Measurements from ENCODE around the gene STPG4.

STPG4 gene

GRCh38 chr2:47160211-47160610, 5.1 kb upstream of the STPG4 start:
- Histone ChIP-seq H3K27ac (replicated peaks; ENCODE audit: low read length) (no peak overlapping the region), H3K4me2 (ENCODE audit: insufficient read depth, low read length, poor library complexity, severe bottlenecking) (no peak overlapping the region), H3K36me3 (replicated peaks in 1 of 2; ENCODE audit: control insufficient read depth in 2 of 2, insufficient read depth in 2 of 2, low read length in 2 of 2) (peaks cover 13 to 74% of the 10 kb centered on the region in 2 donors), H3K9ac (ENCODE audit: low read depth, low read length, poor library complexity) (no peak overlapping the region), H3K27me3 (ENCODE audit: control insufficient read depth in 3 of 3, insufficient read depth in 3 of 3, low read depth in 1 of 3, low read length in 3 of 3) (no peaks in the 10 kb centered on the region), H3K23ac (ENCODE audit: low read depth, low read length, poor library complexity) (no peak overlapping the region), H3K4ac (ENCODE audit: low read length) (no peak overlapping the region), H2BK12ac (ENCODE audit: low read length) (no peak overlapping the region), H3K9me3 (replicated peaks in 1 of 2; ENCODE audit: control insufficient read depth in 2 of 2, insufficient read depth in 1 of 2, low read depth in 1 of 2, low read length in 2 of 2) (peaks cover 0 to 2% of the 10 kb centered on the region in 2 donors), H2BK15ac (ENCODE audit: low read length) (no peak overlapping the region), H3K4me3 (ENCODE audit: low read length in 2 of 2) (no peak overlapping the region), H4K8ac (ENCODE audit: low read depth, low read length) (no peak overlapping the region), H2BK120ac (ENCODE audit: low read depth, low read length) (no peak overlapping the region), H3K4me1 (ENCODE audit: control insufficient read depth in 2 of 2, insufficient read depth in 1 of 2, low read depth in 1 of 2, low read length in 2 of 2) (no peaks in the 10 kb centered on the region), H3K18ac (ENCODE audit: low read length) (no peak overlapping the region), H2AK5ac (ENCODE audit: low read depth, low read length) (no peak overlapping the region), H3K79me1 (ENCODE audit: low read depth, low read length) (peaks cover 2% of the 10 kb centered on the region), H2AFZ (ENCODE audit: low read length) (no peak overlapping the region), H4K91ac (ENCODE audit: low read depth, low read length, poor library complexity) (no peak overlapping the region), H2BK5ac (ENCODE audit: low read length) (no peak overlapping the region), H3K14ac (ENCODE audit: low read length) (no peak overlapping the region)
- no peak for DNase-seq (ENCODE audit: low spot score)
- no CpG with 5 or more reads among the region's 3 CpGs for WGBS, 2 donors (ENCODE audit: extremely low coverage in 2 of 2, insufficient read length in 2 of 2, insufficient replicate concordance in 1 of 2)

GRCh38 chr2:47159627-47160026, 4.5 kb upstream of the STPG4 start:
- H4K91ac ChIP-seq (ENCODE audit: low read depth, low read length, poor library complexity), result no peak overlapping the region
- no peak overlapping the region for H2AK5ac ChIP-seq (ENCODE audit: low read depth, low read length)
- no peak overlapping the region for H3K9ac ChIP-seq (ENCODE audit: low read depth, low read length, poor library complexity)
- no peak overlapping the region for H4K8ac ChIP-seq (ENCODE audit: low read depth, low read length)
- H2AFZ ChIP-seq (ENCODE audit: low read length), result no peak overlapping the region
- peaks cover 0 to 2% of the 10 kb centered on the region in 2 donors for H3K9me3 ChIP-seq (replicated peaks in 1 of 2; ENCODE audit: control insufficient read depth in 2 of 2, insufficient read depth in 1 of 2, low read depth in 1 of 2, low read length in 2 of 2)
- no peak overlapping the region for H3K14ac ChIP-seq (ENCODE audit: low read length)
- H3K18ac ChIP-seq (ENCODE audit: low read length), result no peak overlapping the region
- no peaks in the 10 kb centered on the region for H3K4me1 ChIP-seq (ENCODE audit: control insufficient read depth in 2 of 2, insufficient read depth in 1 of 2, low read depth in 1 of 2, low read length in 2 of 2)
- H3K4ac ChIP-seq (ENCODE audit: low read length), result no peak overlapping the region
- no peak overlapping the region for H3K4me3 ChIP-seq (ENCODE audit: low read length in 2 of 2)
- no peak for DNase-seq (ENCODE audit: low spot score)
- peaks cover 12 to 71% of the 10 kb centered on the region in 2 donors for H3K36me3 ChIP-seq (replicated peaks in 1 of 2; ENCODE audit: control insufficient read depth in 2 of 2, insufficient read depth in 2 of 2, low read length in 2 of 2)
- H2BK5ac ChIP-seq (ENCODE audit: low read length), result no peak overlapping the region
- H3K27me3 ChIP-seq (ENCODE audit: control insufficient read depth in 3 of 3, insufficient read depth in 3 of 3, low read depth in 1 of 3, low read length in 3 of 3), result no peaks in the 10 kb centered on the region
- H3K4me2 ChIP-seq (ENCODE audit: insufficient read depth, low read length, poor library complexity, severe bottlenecking), result no peak overlapping the region
- peaks cover 2% of the 10 kb centered on the region for H3K79me1 ChIP-seq (ENCODE audit: low read depth, low read length)
- no peak overlapping the region for H2BK12ac ChIP-seq (ENCODE audit: low read length)
- H3K27ac ChIP-seq (replicated peaks; ENCODE audit: low read length), result no peak overlapping the region
- H2BK15ac ChIP-seq (ENCODE audit: low read length), result no peak overlapping the region
- H2BK120ac ChIP-seq (ENCODE audit: low read depth, low read length), result no peak overlapping the region
- H3K23ac ChIP-seq (ENCODE audit: low read depth, low read length, poor library complexity), result no peak overlapping the region
- WGBS, 2 donors (ENCODE audit: extremely low coverage in 2 of 2, insufficient read length in 2 of 2, insufficient replicate concordance in 1 of 2), result no CpG with 5 or more reads among the region's 3 CpGs

GRCh38 chr2:47158576-47158975, 3.5 kb upstream of the STPG4 start:
- no peak overlapping the region for H2BK120ac ChIP-seq (ENCODE audit: low read depth, low read length)
- H3K36me3 ChIP-seq (replicated peaks in 1 of 2; ENCODE audit: control insufficient read depth in 2 of 2, insufficient read depth in 2 of 2, low read length in 2 of 2), result peaks cover 14 to 63% of the 10 kb centered on the region in 2 donors
- no peaks in the 10 kb centered on the region for H3K4me1 ChIP-seq (ENCODE audit: control insufficient read depth in 2 of 2, insufficient read depth in 1 of 2, low read depth in 1 of 2, low read length in 2 of 2)
- no peak overlapping the region for H3K4me2 ChIP-seq (ENCODE audit: insufficient read depth, low read length, poor library complexity, severe bottlenecking)
- H3K4me3 ChIP-seq (ENCODE audit: low read length in 2 of 2), result no peak overlapping the region
- H3K14ac ChIP-seq (ENCODE audit: low read length), result no peak overlapping the region
- H2BK15ac ChIP-seq (ENCODE audit: low read length), result no peak overlapping the region
- no peak overlapping the region for H3K4ac ChIP-seq (ENCODE audit: low read length)
- no peak overlapping the region for H3K9ac ChIP-seq (ENCODE audit: low read depth, low read length, poor library complexity)
- no CpG with 5 or more reads among the region's 2 CpGs for WGBS, 2 donors (ENCODE audit: extremely low coverage in 2 of 2, insufficient read length in 2 of 2, insufficient replicate concordance in 1 of 2)
- no peaks in the 10 kb centered on the region for H3K79me1 ChIP-seq (ENCODE audit: low read depth, low read length)
- no peak overlapping the region for H2BK5ac ChIP-seq (ENCODE audit: low read length)
- H3K18ac ChIP-seq (ENCODE audit: low read length), result no peak overlapping the region
- no peak for DNase-seq (ENCODE audit: low spot score)
- H4K91ac ChIP-seq (ENCODE audit: low read depth, low read length, poor library complexity), result no peak overlapping the region
- no peak overlapping the region for H2AK5ac ChIP-seq (ENCODE audit: low read depth, low read length)
- H3K27ac ChIP-seq (replicated peaks; ENCODE audit: low read length), result no peak overlapping the region
- H2AFZ ChIP-seq (ENCODE audit: low read length), result no peak overlapping the region
- H3K27me3 ChIP-seq (ENCODE audit: control insufficient read depth in 3 of 3, insufficient read depth in 3 of 3, low read depth in 1 of 3, low read length in 3 of 3), result no peaks in the 10 kb centered on the region
- H3K23ac ChIP-seq (ENCODE audit: low read depth, low read length, poor library complexity), result no peak overlapping the region
- peaks cover 0 to 2% of the 10 kb centered on the region in 2 donors for H3K9me3 ChIP-seq (replicated peaks in 1 of 2; ENCODE audit: control insufficient read depth in 2 of 2, insufficient read depth in 1 of 2, low read depth in 1 of 2, low read length in 2 of 2)
- no peak overlapping the region for H2BK12ac ChIP-seq (ENCODE audit: low read length)
- H4K8ac ChIP-seq (ENCODE audit: low read depth, low read length), result no peak overlapping the region

GRCh38 chr2:47152803-47153202, 2.3 kb downstream of the STPG4 start:
- no peak overlapping the region for H4K91ac ChIP-seq (ENCODE audit: low read depth, low read length, poor library complexity)
- H3K18ac ChIP-seq (ENCODE audit: low read length), result no peak overlapping the region
- no peak overlapping the region for H2AK5ac ChIP-seq (ENCODE audit: low read depth, low read length)
- H3K27me3 ChIP-seq (ENCODE audit: control insufficient read depth in 3 of 3, insufficient read depth in 3 of 3, low read depth in 1 of 3, low read length in 3 of 3), result no peaks in the 10 kb centered on the region
- no peak overlapping the region for H3K4me3 ChIP-seq (ENCODE audit: low read length in 2 of 2)
- H2BK120ac ChIP-seq (ENCODE audit: low read depth, low read length), result no peak overlapping the region
- peaks cover 7 to 35% of the 10 kb centered on the region in 2 donors for H3K36me3 ChIP-seq (replicated peaks in 1 of 2; ENCODE audit: control insufficient read depth in 2 of 2, insufficient read depth in 2 of 2, low read length in 2 of 2)
- H4K8ac ChIP-seq (ENCODE audit: low read depth, low read length), result no peak overlapping the region
- H3K27ac ChIP-seq (replicated peaks; ENCODE audit: low read length), result no peak overlapping the region
- H2BK12ac ChIP-seq (ENCODE audit: low read length), result no peak overlapping the region
- no peak overlapping the region for H3K4ac ChIP-seq (ENCODE audit: low read length)
- no peaks in the 10 kb centered on the region for H3K4me1 ChIP-seq (ENCODE audit: control insufficient read depth in 2 of 2, insufficient read depth in 1 of 2, low read depth in 1 of 2, low read length in 2 of 2)
- H3K9ac ChIP-seq (ENCODE audit: low read depth, low read length, poor library complexity), result no peak overlapping the region
- no peaks in the 10 kb centered on the region for H3K79me1 ChIP-seq (ENCODE audit: low read depth, low read length)
- DNase-seq (ENCODE audit: low spot score), result no peak
- no peak overlapping the region for H2BK15ac ChIP-seq (ENCODE audit: low read length)
- H3K9me3 ChIP-seq (replicated peaks in 1 of 2; ENCODE audit: control insufficient read depth in 2 of 2, insufficient read depth in 1 of 2, low read depth in 1 of 2, low read length in 2 of 2), result peaks cover 0 to 6% of the 10 kb centered on the region in 2 donors
- no peak overlapping the region for H3K23ac ChIP-seq (ENCODE audit: low read depth, low read length, poor library complexity)
- no peak overlapping the region for H2BK5ac ChIP-seq (ENCODE audit: low read length)
- no peak overlapping the region for H2AFZ ChIP-seq (ENCODE audit: low read length)
- H3K4me2 ChIP-seq (ENCODE audit: insufficient read depth, low read length, poor library complexity, severe bottlenecking), result no peak overlapping the region
- no peak overlapping the region for H3K14ac ChIP-seq (ENCODE audit: low read length)
